Measurements from ENCODE around the gene WHAMM.

Gene WHAMM

GRCh38 chr15:82870727-82871320 lies 61.4 kb downstream of the WHAMM start:
- peak; percentile 21 to 54 (median 40) for DNase-seq

DNA sequence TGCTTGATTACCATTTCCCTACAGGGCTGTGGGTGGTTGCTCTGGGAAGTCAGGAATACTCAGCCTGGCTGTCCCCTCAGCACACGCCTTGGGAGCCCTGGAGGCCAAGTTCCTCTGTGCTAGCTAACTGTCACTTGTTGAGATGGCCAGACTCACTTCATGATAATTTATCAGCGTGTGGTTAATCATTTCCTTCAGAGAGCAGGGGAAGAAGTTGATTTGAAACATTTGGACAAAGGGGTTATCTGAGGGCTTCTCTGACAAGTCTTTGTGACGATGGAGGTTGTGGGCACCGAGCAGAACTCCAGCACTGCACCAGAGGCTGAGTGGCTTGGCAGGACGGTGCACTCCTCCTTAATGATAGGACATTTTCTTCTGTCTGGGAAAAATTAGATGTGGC lies 61.9 kb downstream of the WHAMM start:
- DNase-seq, result peak; percentile 18 to 52 (median 41)

DNA sequence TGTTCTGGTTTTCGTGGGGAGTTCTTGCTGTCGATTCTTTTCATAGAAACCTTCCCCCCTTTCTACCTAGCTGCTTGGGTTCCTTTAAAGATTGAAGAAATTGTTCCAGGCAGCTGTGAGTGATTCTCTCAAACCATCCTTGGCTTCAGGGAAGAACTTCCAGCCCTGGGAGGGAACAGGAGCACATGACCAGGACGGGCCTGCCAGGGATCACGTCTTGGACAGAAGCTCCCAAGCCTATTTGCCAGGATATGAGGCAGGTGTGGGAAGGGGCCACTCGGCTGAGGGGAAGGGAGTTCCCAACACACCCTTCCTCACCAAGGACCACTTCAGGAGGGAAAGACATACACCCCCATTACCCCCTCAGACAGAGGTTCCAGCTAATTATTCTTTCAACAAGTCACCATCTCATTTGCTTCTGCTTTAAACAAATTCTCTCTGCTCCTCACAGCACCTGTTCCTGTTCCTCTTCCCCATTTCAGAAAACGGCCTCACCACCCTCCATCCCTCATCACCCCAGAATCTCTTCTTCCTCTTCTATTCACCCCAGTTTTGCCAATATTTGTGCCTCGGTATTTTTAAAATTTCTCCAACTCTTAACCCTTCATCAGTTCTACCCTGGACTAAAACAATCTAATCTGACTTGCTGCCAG lies 62.5 kb downstream of the WHAMM start:
- no peak for DNase-seq

DNA sequence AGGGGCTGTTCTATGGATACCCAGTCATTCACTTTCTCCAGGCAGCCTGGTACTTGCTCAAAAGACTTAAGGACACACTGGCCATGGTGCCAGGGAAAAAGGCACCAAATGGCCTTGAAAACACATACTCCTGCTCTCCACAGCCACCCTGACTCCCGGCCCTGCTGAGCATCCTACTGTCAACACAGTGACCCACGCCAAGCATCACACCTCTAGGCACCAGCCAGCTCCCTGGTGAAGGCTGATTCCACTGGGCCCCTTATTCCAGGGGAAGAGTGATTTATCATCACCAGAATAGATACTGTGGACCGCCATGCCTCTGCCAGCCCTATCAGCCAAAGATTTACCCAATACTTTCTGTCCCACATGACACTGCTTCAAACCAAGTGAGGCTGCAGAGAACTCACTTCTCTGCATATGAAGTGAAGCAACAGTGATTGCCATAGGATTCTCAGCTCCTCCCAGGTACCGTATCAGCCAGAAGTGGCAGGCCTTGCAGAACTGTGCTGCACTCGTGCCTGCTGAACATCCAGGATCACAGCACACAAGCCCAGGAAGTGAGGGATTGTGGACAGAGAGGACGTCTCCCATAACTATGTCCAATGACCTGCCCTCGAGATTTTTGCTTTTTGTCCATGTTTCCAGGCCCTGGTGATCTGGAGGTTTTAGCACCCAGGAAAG lies 63.7 kb downstream of the WHAMM start:
- no peak for DNase-seq

GRCh38 chr15:82874267-82874666 lies 64.8 kb downstream of the WHAMM start:
- no peak for DNase-seq

GRCh38 chr15:82874961-82875360 lies 65.5 kb downstream of the WHAMM start:
- DNase-seq, result no peak

DNA sequence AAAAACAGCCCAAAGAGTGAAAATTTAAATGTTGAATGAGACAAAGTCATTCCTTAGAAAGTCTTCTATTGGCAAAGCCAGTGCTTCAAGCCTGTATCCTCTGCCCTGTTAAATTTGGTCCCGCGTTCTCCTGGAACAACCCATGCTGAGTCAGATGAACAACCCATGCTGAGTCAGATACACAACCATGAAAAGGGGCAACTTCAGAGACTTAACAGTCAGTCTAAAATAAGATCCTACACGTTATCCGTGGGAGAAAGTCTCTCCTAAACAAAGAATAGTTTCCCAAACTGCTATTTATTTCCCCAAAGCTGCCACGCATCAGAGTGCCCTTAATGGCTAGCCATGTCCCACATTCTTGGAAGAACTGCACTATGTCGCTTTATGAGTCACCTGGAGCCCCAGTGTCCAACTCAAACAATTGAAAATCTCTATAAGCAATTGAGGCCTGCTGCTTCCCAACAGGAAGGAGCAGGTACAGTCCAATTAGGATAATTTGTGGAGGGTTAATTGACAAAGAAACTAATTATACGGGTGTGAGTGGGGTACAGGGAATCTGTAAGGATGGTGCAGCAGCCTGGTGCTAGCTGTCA lies 66.1 kb downstream of the WHAMM start:
- no peak for DNase-seq

DNA sequence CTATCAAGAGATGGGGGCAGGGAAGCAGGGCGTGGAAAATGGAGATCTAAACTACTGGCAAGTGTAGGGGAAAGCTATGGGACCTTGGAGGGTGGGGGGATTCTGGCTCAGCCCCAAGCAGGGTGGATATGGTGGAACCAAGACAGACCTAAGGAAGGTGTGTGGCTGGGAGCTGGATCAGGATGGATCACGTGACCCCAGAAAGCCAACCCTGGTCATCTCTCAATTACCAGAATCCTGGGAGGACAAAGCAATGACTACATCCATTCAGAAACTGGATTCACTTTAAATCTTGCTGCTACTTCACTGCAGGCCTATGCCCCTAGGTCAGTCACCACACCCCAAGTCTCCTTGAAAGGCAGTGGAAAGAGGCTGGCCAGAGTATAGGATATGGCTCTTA lies 68.4 kb downstream of the WHAMM start:
- no peak for DNase-seq

- no peak for DNase-seq
These were observed 68.9 kb downstream of the WHAMM start for GRCh38 chr15:82878325-82878724.

GRCh38 chr15:82880704-82881103 lies 71.3 kb downstream of the WHAMM start:
- no peak for DNase-seq

- DNase-seq, result no peak
These were observed 72.3 kb downstream of the WHAMM start for GRCh38 chr15:82881747-82882146.

DNA sequence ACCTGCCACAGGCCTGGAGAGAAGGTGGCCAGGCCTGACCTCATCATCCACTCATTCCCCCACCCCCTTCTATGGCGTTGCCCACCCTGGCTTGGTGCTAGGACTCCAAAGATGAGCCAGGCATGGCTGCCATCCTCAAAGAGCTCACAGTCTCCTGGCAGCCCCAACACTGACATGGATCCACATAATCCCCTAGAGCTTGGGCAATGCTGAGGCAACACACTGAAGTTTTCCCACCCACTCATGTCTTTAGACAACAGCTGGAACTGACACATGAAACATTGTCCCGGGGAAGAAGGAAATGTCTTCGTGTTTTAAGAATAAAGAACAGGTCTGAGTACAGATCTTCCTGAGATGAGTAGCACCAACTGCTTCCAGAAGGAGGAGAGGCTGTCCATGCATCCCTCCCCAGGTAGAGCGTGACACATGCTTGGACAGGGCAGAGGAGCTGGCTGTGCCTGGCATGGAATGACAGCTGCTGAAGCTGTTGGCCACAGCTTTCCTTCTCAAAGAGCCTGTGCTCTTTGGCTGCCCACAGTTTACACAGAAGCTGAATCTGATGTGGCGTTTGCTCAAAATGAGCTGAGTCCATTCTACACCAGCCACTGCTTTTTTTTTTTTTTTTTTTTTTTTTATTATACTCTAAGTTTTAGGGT lies 73.0 kb downstream of the WHAMM start:
- DNase-seq, result peak; percentile 14 to 64 (median 53)

Measured in suppressor macrophage treated with lipopolysaccharide for 1 hour (primary cell).